SK-N-MC (cell line): ENCODE results near the gene FXYD2.

Experiments
- EZH2 ChIP-seq: fragments of 200-600 bp; sonication (generic); IDR thresholded peaks from one replicate; pipeline ENCODE4 v1.6.1; 2017; ENCODE audit warnings: antibody characterized with exemption
- POLR2AphosphoS5 ChIP-seq: IDR thresholded peaks from 2 replicates; pipeline ENCODE4 v1.6.1; 2012; ENCODE audit warnings: mild to moderate bottlenecking, low read depth, low read length, borderline replicate concordance

- TF ChIP-seq POLR2AphosphoS5 (no peak), EZH2 (no peak)
Measured at GRCh38 chr11:117786135-117786870, 38.2 kb downstream of the FXYD2 start.
